HG02970 (cell line): ENCODE results near the gene ANKRD11.
"Not testable (repeated sequence)": the region's sequence is repeated elsewhere in the genome, so short reads cannot be mapped to it uniquely, and the experiment has no call there.

Source experiments
- ATAC-seq: cut with Tn5 transposase; IDR thresholded peaks from one replicate; pipeline ENCODE4 v1.9.1; 2021; ENCODE audit warnings: mild to moderate bottlenecking, moderate library complexity, moderate number of reproducible peaks; ENCODE audit not compliant: unreplicated experiment, low FRiP score

ANKRD11 gene

DNA sequence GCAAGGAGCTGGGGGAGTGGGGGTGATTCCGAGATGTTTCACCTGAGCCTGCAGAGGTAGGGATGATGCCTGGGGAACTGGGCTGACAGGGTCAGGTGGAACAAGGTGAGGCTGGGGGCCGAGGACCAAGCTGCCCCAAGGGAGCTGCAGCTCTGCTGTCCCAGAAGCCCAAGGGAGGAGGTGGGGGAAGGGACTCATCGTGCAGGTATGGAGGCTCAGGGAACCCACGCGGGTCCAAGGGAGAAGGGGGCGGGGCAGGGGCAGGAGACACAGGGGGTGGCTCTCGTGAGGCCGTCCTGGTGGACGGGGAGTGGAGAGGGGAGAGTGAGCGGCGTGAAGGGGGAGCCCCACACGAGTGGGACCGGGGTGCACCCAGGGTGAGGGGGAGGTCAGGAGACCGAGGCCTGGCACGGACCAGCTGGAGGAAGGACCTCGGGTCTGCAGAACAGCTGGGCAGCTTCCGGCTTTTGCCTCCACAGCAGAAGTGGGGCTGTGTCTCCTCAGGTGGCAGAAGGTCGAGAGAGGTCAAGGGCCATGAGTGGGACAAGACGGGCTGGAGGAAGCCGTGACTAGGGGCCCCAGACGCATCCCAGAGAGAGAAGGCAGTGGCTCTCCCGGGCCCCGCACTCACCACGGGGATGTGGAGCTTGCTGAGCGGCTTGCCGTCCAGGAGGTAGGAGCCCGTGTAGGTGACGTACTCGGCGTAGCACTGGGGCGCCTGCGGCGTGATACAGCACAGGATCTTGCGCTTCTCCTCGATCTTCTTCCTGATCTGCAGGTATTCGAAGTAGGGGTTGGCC lies 211.7 kb downstream of the ANKRD11 start:
- ATAC-seq: no peak

- no peak for ATAC-seq
Observed at GRCh38 chr16:89277641-89278341, 212.6 kb downstream of the ANKRD11 start.

GRCh38 chr16:89277049-89277448 lies 213.3 kb downstream of the ANKRD11 start:
- ATAC-seq: no peak

- ATAC-seq: no peak
Observed at GRCh38 chr16:89275837-89276720, 214.3 kb downstream of the ANKRD11 start.

DNA sequence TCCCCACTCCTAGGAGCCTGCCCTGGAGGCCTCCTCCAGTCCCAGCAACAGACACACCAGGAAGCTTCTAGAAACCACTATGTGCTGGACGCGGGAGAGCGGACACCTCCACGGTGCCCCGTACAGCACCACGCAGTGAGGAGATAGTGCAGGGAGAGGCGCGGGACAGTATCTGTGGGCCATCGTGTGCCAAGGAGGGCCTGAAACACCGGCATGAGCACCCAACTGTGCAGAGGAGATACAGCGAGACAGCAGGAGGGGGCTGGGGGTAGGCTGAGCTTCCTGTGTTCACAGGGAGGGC lies 215.1 kb downstream of the ANKRD11 start:
- no peak for ATAC-seq

GRCh38 chr16:89274561-89275283 lies 215.6 kb downstream of the ANKRD11 start:
- ATAC-seq: no peak

- no peak for ATAC-seq
Observed at GRCh38 chr16:89273741-89274472, 216.5 kb downstream of the ANKRD11 start.

- no peak for ATAC-seq
Observed at GRCh38 chr16:89272631-89273030, 217.7 kb downstream of the ANKRD11 start.

GRCh38 chr16:89270666-89271345 lies 219.6 kb downstream of the ANKRD11 start:
- no peak for ATAC-seq

DNA sequence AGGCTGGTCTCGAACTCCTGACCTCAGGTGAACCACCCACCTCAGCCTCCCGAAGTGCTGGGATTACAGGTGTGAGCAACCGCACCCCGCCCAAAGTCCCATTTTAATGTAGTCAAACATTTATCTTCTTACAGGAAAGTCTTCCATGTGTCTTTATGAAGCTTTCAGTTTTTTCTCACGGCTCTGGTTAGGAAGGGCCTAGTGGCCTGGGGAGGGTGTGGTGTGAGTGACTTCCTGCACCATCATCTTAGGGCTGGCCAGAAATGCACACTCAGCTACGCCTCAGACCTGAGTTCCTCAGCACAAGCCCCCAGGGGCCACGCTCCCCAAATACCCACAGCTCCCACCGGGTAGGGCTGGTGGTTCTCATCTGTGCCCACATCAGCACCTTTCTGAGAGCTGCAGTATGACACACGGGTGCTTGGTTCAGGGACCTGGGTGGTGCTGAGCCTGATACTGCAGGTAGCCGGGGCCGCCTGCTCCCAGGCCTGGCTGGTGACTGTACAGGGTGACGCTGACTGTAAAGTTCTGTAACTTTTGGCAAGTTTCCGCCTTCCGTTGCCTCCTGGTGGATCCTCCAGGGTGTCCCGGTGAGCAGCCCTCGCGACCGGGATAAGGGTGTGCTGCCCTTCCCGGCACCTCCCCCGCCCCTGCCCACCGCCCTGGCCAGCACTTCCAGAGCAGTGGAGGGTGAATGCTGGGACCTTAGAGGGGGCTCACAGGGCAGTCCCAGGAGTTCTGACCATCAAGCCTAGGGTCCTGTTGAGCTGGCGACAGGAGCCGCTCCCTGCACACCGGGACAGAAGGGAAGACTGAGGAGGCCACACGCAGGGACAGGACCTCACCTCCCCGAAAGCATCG lies 220.3 kb downstream of the ANKRD11 start:
- ATAC-seq: no peak

DNA sequence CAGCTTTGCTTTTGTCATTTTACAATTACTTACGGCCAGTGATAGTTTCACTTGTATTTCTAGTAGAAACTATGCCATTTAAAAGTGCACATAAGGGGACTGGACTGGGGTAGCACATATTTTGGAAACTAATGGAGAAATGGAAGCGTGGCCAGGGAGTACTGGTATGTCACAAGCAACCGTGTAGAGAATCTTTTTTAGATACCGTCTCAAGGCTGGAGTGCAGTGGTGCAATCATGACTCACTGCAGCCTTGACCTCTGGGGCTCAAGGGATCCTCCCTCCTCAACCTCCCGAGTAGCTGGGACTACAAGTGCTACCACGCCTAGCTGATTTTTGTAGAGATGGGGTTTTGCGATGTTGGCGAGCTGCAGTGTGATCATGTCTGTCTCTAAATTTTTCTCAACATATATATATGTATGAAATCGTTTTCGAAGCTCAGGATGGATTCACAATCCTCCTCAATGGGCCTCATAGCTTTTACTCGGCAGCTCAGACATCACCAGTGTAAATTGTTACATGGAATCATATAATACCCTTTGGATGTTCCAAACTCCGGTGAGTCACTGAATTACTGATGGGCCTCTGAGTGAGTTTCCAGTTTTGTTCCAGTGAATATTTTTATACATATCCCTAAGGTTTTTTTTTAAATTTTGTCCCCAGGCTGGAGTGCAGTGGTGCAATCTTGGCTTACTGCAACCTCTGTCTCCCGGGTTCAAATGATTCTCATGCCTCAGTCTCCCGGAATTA lies 221.2 kb downstream of the ANKRD11 start:
- ATAC-seq: no peak

DNA sequence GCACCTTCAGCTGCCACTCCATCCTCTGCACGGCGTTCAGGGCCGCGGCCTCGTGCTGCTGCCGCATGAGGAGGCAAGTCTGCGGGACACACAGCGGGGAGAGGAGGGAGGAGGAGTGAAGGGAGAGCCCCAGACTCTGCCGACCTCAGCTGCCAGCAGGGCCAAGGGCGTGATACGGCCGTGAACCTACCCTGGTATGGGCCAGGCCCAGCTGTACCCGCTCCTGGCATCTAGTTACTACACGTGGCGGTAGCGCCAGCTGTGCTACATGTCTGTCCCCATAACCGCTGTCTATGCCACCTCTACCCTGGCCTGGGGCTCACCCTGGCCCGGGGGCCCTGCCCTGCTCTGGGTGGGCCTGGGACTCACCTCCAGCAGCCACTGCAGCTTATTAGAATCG lies 221.8 kb downstream of the ANKRD11 start:
- ATAC-seq: no peak

DNA sequence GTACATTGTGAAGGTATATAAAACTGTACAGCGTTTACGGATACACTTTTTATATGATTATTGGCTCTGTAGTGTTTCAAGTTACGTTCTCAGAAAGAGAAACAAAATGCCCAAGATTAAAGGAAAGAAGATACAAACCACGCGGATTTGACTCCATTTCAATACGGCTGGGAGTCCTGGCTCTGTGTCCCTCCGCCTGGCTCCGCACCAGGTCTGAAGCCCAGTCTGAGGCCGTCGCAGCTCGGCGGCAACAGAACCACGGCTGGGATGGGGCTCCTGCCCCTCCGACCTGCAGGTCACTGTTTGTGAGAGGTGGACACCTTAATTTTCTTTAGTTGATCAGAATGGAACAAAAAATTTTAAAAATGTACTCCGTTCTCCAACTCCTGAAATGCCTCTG lies 222.6 kb downstream of the ANKRD11 start:
- not testable (repeated sequence) for ATAC-seq

DNA sequence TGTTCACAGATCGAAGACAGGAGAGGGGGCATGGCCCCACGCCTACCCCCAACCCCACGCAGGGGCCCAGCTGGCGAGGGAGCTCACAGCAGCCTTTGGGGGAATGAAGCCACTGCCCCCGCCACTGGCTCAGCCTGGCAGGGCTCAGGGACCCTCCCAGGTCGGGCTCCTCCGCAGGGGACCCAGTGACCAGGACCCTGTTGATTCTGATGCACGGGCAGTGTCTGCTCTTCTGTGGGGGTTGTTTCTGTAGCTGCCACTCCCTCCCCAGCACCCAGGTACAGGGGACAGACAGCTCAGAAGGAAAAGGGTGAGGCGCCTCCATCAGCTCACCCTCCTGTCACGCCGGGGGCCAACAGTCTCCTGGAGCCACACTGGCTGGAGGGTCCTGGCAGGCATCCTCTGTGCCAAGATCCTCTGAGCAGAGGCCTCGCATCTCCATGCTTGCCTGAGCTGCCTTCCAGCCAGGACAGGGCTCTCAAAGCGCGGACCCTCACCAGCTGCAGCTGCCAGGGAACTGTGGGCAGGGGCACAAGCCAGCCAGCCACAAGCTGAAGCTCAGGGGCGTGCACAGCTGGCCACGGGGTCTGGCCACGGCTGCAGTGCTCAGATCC lies 223.7 kb downstream of the ANKRD11 start:
- no peak for ATAC-seq

GRCh38 chr16:89265647-89266046 lies 224.7 kb downstream of the ANKRD11 start:
- no peak for ATAC-seq

- no peak for ATAC-seq
Observed at GRCh38 chr16:89264800-89265550, 225.4 kb downstream of the ANKRD11 start.
